ENCODE results near the gene MXD1.

MXD1 gene

GRCh38 chr2:69918401-69918800, 3.5 kb downstream of the MXD1 start:
- Histone ChIP-seq H3K9me2 (replicated peaks; ENCODE audit: control insufficient read depth, low read length) (no peaks in the 10 kb centered on the region), H3K36me3 (ENCODE audit: control insufficient read depth, low read length) (peaks cover 14% of the 10 kb centered on the region), H3K9me3 (ENCODE audit: control insufficient read depth, insufficient read depth, low read length) (no peaks in the 10 kb centered on the region), H3K27me3 (ENCODE audit: control insufficient read depth, low read length) (no peaks in the 10 kb centered on the region), H3K79me2 (ENCODE audit: control insufficient read depth, low read length) (peaks cover 5% of the 10 kb centered on the region), H3K4me1 (ENCODE audit: control insufficient read depth, low read length) (peaks cover 32% of the 10 kb centered on the region), H3K4me3 (ENCODE audit: low read length) (no peak overlapping the region; the same call in 1 of the 2 replicates), H3F3A (ENCODE audit: control insufficient read depth, insufficient read depth) (peaks cover 12% of the 10 kb centered on the region), H4K20me1 (ENCODE audit: control insufficient read depth, insufficient read depth, low read depth, low read length) (no peaks in the 10 kb centered on the region), H3K27ac (ENCODE audit: low read depth, low read length) (no peak overlapping the region), H3K4me2 (ENCODE audit: low read length) (0 out of 2 replicates have a peak overlapping the region, but pooled peaks have one; percentile 27)
- TF ChIP-seq EZH2phosphoT487 (IDR thresholded peaks at IDR 0.05; ENCODE audit: borderline replicate concordance, low read length): no peak
- TF ChIP-seq CTCF (IDR thresholded peaks at IDR 0.05; ENCODE audit: low read depth, low read length, poor library complexity, severe bottlenecking): no peak

DNA sequence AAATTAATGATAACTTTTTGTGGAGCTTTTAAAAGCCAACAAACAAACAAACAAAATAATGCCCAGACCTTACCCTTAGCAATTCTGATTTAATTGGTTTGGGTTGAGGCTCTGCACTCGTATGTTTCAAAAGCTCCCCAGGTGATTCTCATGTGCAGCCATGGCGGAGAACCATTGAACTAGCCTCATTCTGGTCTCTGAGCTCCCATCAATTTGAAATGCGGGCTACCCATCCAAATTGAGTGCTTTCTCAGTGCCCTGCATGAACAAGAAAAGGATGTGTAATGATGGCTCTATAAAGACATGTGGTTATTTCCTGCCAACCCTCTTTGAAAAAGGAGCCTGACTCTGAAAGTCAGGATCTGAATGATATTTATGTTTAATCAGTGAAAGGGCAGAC, 8.2 kb downstream of the MXD1 start:
- no peaks in the 10 kb centered on the region for H3K79me2 ChIP-seq (ENCODE audit: control insufficient read depth, low read length)
- H3K27ac ChIP-seq (ENCODE audit: low read depth, low read length): no peak overlapping the region
- H3K4me2 ChIP-seq (ENCODE audit: low read length): no peak overlapping the region
- no peaks in the 10 kb centered on the region for H4K20me1 ChIP-seq (ENCODE audit: control insufficient read depth, insufficient read depth, low read depth, low read length)
- no peak for TF ChIP-seq CTCF (IDR thresholded peaks at IDR 0.05; ENCODE audit: low read depth, low read length, poor library complexity, severe bottlenecking)
- TF ChIP-seq EZH2phosphoT487 (IDR thresholded peaks at IDR 0.05; ENCODE audit: borderline replicate concordance, low read length): no peak
- H3K4me3 ChIP-seq (ENCODE audit: low read length): no peak overlapping the region
- no peaks in the 10 kb centered on the region for H3K9me3 ChIP-seq (ENCODE audit: control insufficient read depth, insufficient read depth, low read length)
- no peaks in the 10 kb centered on the region for H3K9me2 ChIP-seq (replicated peaks; ENCODE audit: control insufficient read depth, low read length)
- H3K4me1 ChIP-seq (ENCODE audit: control insufficient read depth, low read length): peaks cover 7% of the 10 kb centered on the region
- H3K27me3 ChIP-seq (ENCODE audit: control insufficient read depth, low read length): no peaks in the 10 kb centered on the region
- peaks cover 1% of the 10 kb centered on the region for H3K36me3 ChIP-seq (ENCODE audit: control insufficient read depth, low read length)
- H3F3A ChIP-seq (ENCODE audit: control insufficient read depth, insufficient read depth): peaks cover 4% of the 10 kb centered on the region; the same call in 1 of the 2 replicates

DNA sequence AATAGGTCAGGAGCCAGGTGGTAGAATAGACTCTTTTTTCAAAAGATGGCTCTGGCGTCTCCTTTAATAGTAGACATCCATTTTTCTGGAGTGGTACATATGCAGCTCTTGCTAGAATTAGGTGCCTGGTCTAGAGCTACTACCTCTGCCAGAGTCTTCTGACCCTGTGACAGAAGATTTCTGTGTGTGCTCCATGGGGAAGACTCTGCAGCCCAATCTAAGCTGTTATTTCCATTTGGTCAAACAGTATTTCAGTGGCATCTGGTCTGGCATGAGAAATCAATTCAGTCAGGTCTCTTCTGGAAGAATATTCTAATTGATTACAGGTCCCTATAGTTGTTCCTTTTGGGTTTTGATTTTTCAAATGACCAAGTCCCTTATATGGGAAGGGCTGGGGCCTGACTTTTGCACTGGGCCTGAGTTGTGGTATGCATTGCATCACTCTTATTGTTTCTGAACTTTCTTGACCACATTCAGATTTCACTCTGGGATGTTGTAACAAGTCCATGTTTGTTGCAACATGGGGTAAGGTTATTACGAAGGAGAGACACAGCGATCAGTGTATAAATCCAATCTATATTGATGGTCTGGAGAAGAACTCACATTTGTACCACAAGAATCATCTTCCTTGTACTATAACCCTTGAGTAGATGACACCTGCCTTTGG, 12.1 kb downstream of the MXD1 start:
- TF ChIP-seq CTCF (IDR thresholded peaks at IDR 0.05; ENCODE audit: low read depth, low read length, poor library complexity, severe bottlenecking) (no peak), EZH2phosphoT487 (IDR thresholded peaks at IDR 0.05; ENCODE audit: borderline replicate concordance, low read length) (no peak)
- H4K20me1 ChIP-seq (ENCODE audit: control insufficient read depth, insufficient read depth, low read depth, low read length): no peaks in the 10 kb centered on the region
- no peaks in the 10 kb centered on the region for H3K27me3 ChIP-seq (ENCODE audit: control insufficient read depth, low read length)
- H3K36me3 ChIP-seq (ENCODE audit: control insufficient read depth, low read length): no peaks in the 10 kb centered on the region; the same call in 1 of the 2 replicates
- H3K9me3 ChIP-seq (ENCODE audit: control insufficient read depth, insufficient read depth, low read length): no peaks in the 10 kb centered on the region
- H3K27ac ChIP-seq (ENCODE audit: low read depth, low read length): no peak overlapping the region
- H3K79me2 ChIP-seq (ENCODE audit: control insufficient read depth, low read length): no peaks in the 10 kb centered on the region
- no peaks in the 10 kb centered on the region for H3K4me1 ChIP-seq (ENCODE audit: control insufficient read depth, low read length)
- no peaks in the 10 kb centered on the region for H3K9me2 ChIP-seq (replicated peaks; ENCODE audit: control insufficient read depth, low read length)
- no peak overlapping the region for H3K4me2 ChIP-seq (ENCODE audit: low read length)
- H3F3A ChIP-seq (ENCODE audit: control insufficient read depth, insufficient read depth): no peaks in the 10 kb centered on the region
- H3K4me3 ChIP-seq (ENCODE audit: low read length): no peak overlapping the region
